Epithelial cell of proximal tubule (primary cell): Measurements from ENCODE around the gene MIEF1. TPM values are rescaled to one million over a fixed set of nuclear protein-coding genes. Genes with fewer than 3 reads are reported as not detected.

Experiments used
- DNase-seq: peaks from one replicate; pipeline ENCODE4 v3.0.0-alpha.2; 2011; ENCODE audit warnings: low read depth
- H3K4me3 ChIP-seq: 2 replicates; pipeline ENCODE4 v1.5.1; 2011; ENCODE audit warnings: low read depth, mild to moderate bottlenecking, low read length
- CTCF ChIP-seq: conservative IDR thresholded peaks from 2 replicates; pipeline ENCODE4 v1.5.1; 2012; ENCODE audit warnings: low read depth, mild to moderate bottlenecking, low read length
- total RNA-seq: library from RNA; depleted of rRNA; stranded (reverse); fragments of >200 nt; gene quantifications from 2 replicates; pipeline ENCODE4 v1.2.3, GENCODE V29; 2015

The MIEF1 gene
- total RNA-seq, 1 donor from 2014 or later: 22.9 TPM

GRCh38 chr22:39496131-39496838 is 5.8 kb upstream of the MIEF1 start:
- no peak for DNase-seq
- no peak overlapping the region for H3K4me3 ChIP-seq
- TF ChIP-seq CTCF: peak; percentile 86

- no peak for TF ChIP-seq CTCF
- DNase-seq: no peak
- no peak overlapping the region for H3K4me3 ChIP-seq
These were observed 4.7 kb upstream of the MIEF1 start for GRCh38 chr22:39497429-39497828.

DNA sequence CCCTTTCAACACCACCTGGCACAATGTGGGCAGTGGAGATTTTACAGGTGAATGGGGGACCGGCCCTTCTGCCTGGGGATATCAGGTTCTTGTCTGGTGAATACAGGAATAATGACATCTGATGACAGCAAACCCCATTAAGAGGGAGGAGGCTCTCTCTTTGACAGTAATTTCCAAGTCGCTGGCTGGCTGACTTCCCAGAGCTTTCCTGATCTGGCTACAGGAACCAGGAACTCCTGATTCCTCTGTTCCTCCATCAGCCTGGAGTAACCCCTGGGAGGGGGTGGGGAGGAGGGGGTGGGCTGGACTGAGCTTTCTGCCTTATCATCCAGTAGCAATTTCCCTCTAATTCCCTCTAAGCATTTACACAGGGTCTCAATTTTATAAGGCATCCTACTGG is 3.7 kb upstream of the MIEF1 start:
- TF ChIP-seq CTCF: no peak
- no peak for DNase-seq
- no peak overlapping the region for H3K4me3 ChIP-seq

DNA sequence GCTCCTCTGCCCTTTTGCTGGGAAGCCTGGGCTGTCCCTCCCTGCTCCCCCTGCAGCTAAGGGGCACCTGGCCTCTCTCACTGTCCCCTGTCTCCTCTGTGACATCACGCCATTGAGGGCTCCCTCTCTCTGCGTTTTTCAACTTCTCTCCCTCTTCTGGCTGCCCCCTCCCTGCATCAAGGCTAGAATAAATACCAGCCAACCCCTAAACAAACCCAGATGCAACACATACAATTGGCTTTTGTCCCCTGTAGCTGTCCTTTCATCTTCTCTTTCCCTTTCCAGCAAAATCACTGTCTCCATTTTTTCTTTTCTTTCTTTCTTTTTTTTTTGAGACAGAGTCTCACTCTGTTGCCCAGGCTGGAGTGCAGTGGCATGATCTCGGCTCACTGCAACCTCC is 3.3 kb upstream of the MIEF1 start:
- TF ChIP-seq CTCF: no peak
- DNase-seq: no peak

GRCh38 chr22:39500101-39500500 is 2.0 kb upstream of the MIEF1 start:
- no peak for DNase-seq
- TF ChIP-seq CTCF: no peak

More for the DNA sequence above, 3.3 kb upstream of the MIEF1 start:
- no peak overlapping the region for H3K4me3 ChIP-seq

DNA sequence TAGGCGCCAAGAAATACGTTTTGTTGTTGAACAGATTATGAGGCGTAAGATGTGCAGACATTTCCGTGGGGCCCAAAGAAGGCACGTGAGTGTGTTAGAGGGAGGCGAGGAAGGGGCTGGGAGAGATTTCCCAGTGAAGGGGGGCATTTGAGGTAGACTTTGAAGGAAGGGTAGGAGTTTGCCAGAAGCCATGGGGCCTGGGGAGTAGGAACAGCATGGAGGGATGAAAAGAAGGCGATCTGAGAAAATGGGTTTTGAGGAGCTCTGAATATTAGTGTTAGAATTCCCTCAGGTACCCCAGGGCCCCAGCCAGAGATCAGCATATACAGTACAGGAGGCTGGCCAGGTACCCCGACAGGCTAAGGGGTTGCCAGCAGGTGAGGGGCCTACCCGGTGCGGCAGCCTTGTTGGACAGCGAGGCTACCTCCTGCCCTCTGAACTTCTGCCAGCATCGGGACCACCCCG is 414 bp upstream of the MIEF1 start:
- DNase-seq: no peak
- TF ChIP-seq CTCF: no peak
- peak overlapping the region; percentile 88 for H3K4me3 ChIP-seq

More at GRCh38 chr22:39500101-39500500, 2.0 kb upstream of the MIEF1 start:
- H3K4me3 ChIP-seq: no peak overlapping the region
